Gastrocnemius medialis (tissue), 4 donors: ENCODE measurements around the gene SIGLEC7.

ENCODE experiments used
- CTCF ChIP-seq, 5 experiments: fragments of 450-650 bp in 3 of 5; fragments of 200-600 bp in 2 of 5; sonication (generic) in 2 of 5; IDR thresholded peaks in 4 of 5; conservative IDR thresholded peaks in 1 of 5; 1 replicate in 4 of 5; 2 replicates in 1 of 5; pipeline ENCODE4 v1.5.1; 2016 to 2019; ENCODE audit warnings: antibody characterized with exemption in 5 of 5, mild to moderate bottlenecking in 3 of 5, moderate library complexity in 3 of 5
- POLR2A ChIP-seq, 2 donors: fragments of 450-650 bp; IDR thresholded peaks; one replicate each; pipeline ENCODE4 v1.6.1; 2017; ENCODE audit warnings: antibody characterized with exemption in 2 of 2, mild to moderate bottlenecking in 2 of 2, moderate library complexity in 2 of 2

- no peak for TF ChIP-seq POLR2A (IDR thresholded peaks at IDR 0.05)
- peak in 4 of 5 experiments; percentile 14 to 55 (median 38) for TF ChIP-seq CTCF (IDR thresholded peaks at IDR 0.05 in 4 of 5, conservative IDR thresholded peaks at IDR 0.05 in 1 of 5)
Measured at GRCh38 chr19:51097166-51097738, 44.8 kb upstream of the SIGLEC7 start.
